ENCODE data around the gene AGBL4.
A peak's percentile ranks its signal among the peaks of the same experiment; 100 is the strongest.

The AGBL4 gene

GRCh38 chr1:48526008-48526710, 1497.6 kb downstream of the AGBL4 start:
- ATAC-seq, result peak; percentile 40; the same call in 1 of the 3 replicates
- TF ChIP-seq ZNF70 (CRISPR knock-in tag; IDR thresholded peaks at IDR 0.05), result peak; percentile 68
- TF ChIP-seq TSHZ2 (CRISPR knock-in tag; IDR thresholded peaks at IDR 0.05), result peak; percentile 72; the same call in 1 of the 2 replicates
- no peak for TF ChIP-seq RARB (CRISPR knock-in tag; IDR thresholded peaks at IDR 0.05)
- no peak for TF ChIP-seq POU6F1 (CRISPR knock-in tag; IDR thresholded peaks at IDR 0.05; ENCODE audit: borderline replicate concordance, low read depth)
- 0 out of 2 replicates have a peak, but pooled peaks have one; percentile 44 for TF ChIP-seq SNAI2 (CRISPR knock-in tag; IDR thresholded peaks at IDR 0.05)
- TF ChIP-seq PPARA (CRISPR knock-in tag; IDR thresholded peaks at IDR 0.05; ENCODE audit: borderline replicate concordance), result no peak
- no peak for TF ChIP-seq CREB5 (CRISPR knock-in tag; IDR thresholded peaks at IDR 0.05; ENCODE audit: low read depth)
- TF ChIP-seq ISL1 (CRISPR knock-in tag; IDR thresholded peaks at IDR 0.05), result peak; percentile 78
- TF ChIP-seq OSR1 (CRISPR knock-in tag; IDR thresholded peaks at IDR 0.05), result no peak
- TF ChIP-seq ZNF8 (CRISPR knock-in tag; IDR thresholded peaks at IDR 0.05), result no peak
- TF ChIP-seq BACH2 (CRISPR knock-in tag; IDR thresholded peaks at IDR 0.05; ENCODE audit: borderline replicate concordance), result 0 out of 2 replicates have a peak, but pooled peaks have one; percentile 54
- no peak for TF ChIP-seq ZC3H10 (CRISPR knock-in tag; IDR thresholded peaks at IDR 0.05)
- no peak for TF ChIP-seq CSDC2 (CRISPR knock-in tag; IDR thresholded peaks at IDR 0.05)

GRCh38 chr1:48524892-48525467, 1498.8 kb downstream of the AGBL4 start:
- no peak for ATAC-seq
- TF ChIP-seq CREB5 (CRISPR knock-in tag; IDR thresholded peaks at IDR 0.05; ENCODE audit: low read depth) (no peak), ZNF70 (CRISPR knock-in tag; IDR thresholded peaks at IDR 0.05) (no peak), PATZ1 (CRISPR knock-in tag; IDR thresholded peaks at IDR 0.05; ENCODE audit: borderline replicate concordance) (no peak), TSHZ2 (CRISPR knock-in tag; IDR thresholded peaks at IDR 0.05) (no peak), TCF4 (CRISPR knock-in tag; IDR thresholded peaks at IDR 0.05; ENCODE audit: borderline replicate concordance) (no peak), CSDC2 (CRISPR knock-in tag; IDR thresholded peaks at IDR 0.05) (no peak), ZFP30 (CRISPR knock-in tag; IDR thresholded peaks at IDR 0.05) (no peak), ESRRG (CRISPR knock-in tag; IDR thresholded peaks at IDR 0.05) (no peak), TOX (CRISPR knock-in tag; IDR thresholded peaks at IDR 0.05; ENCODE audit: borderline replicate concordance) (no peak)
